RWPE1 (cell line): ENCODE results near the gene TPPP2.

ENCODE experiments used
- CTCF ChIA-PET: fragments of 350-600 bp; sonication (Branson Sonifier 250); formaldehyde crosslinking; extraction: SDS; loops from one replicate; lab custom pipeline; 2021; lab: Yijun Ruan, JAX
- POLR2A ChIA-PET: fragments of 400-600 bp; formaldehyde crosslinking; extraction: SDS; loops from one replicate; lab custom pipeline; 2020; ENCODE audit warnings: antibody characterized with exemption; ENCODE audit not compliant: low non-redundant PET; lab: Yijun Ruan, JAX
- DNase-seq: peaks from one replicate; pipeline ENCODE4 v3.0.0; 2012; ENCODE audit warnings: low spot score
- H3K27ac ChIP-seq: fragments of 450-650 bp; 2 replicates; pipeline ENCODE4 v1.5.1; 2017
- TF ChIP-seq, protein P1 (sequence below): fragments of 450-650 bp; conservative IDR thresholded peaks from 2 replicates; pipeline ENCODE4 v1.5.1; 2017; ENCODE audit warnings: low read depth, mild to moderate bottlenecking

Gene TPPP2

DNA sequence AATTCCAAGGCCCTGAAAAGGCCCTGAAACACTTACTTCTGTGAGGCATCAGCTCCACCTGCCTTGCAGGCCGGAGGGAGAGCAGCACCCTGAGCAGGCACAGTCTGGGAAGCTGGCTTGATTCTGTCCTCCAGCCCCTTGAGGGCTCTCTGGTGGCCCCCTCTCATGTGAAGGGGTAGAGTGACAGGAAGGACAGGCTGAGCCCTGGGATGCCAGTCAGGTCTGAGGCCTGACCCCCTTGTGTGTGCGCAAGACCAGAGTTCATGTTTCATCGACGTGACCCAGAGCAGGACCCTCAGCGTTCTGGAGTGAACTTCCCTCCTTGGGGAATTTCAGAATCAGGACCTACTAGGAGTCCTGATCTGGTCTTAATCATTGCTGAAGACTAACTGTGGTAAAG is 28.9 kb downstream of the TPPP2 start:
- ChIA-PET CTCF (interaction anchor here (1.9 kb wide), 1 partner anchor 44 kb away, joined by 5 read pairs; no protein-coding TSS in a partner anchor), POLR2A (no interaction called here)
- H3K27ac ChIP-seq = no peak overlapping the region
- TF ChIP-seq, protein P1, sequence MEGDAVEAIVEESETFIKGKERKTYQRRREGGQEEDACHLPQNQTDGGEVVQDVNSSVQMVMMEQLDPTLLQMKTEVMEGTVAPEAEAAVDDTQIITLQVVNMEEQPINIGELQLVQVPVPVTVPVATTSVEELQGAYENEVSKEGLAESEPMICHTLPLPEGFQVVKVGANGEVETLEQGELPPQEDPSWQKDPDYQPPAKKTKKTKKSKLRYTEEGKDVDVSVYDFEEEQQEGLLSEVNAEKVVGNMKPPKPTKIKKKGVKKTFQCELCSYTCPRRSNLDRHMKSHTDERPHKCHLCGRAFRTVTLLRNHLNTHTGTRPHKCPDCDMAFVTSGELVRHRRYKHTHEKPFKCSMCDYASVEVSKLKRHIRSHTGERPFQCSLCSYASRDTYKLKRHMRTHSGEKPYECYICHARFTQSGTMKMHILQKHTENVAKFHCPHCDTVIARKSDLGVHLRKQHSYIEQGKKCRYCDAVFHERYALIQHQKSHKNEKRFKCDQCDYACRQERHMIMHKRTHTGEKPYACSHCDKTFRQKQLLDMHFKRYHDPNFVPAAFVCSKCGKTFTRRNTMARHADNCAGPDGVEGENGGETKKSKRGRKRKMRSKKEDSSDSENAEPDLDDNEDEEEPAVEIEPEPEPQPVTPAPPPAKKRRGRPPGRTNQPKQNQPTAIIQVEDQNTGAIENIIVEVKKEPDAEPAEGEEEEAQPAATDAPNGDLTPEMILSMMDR = no peak
- no peak for DNase-seq

DNA sequence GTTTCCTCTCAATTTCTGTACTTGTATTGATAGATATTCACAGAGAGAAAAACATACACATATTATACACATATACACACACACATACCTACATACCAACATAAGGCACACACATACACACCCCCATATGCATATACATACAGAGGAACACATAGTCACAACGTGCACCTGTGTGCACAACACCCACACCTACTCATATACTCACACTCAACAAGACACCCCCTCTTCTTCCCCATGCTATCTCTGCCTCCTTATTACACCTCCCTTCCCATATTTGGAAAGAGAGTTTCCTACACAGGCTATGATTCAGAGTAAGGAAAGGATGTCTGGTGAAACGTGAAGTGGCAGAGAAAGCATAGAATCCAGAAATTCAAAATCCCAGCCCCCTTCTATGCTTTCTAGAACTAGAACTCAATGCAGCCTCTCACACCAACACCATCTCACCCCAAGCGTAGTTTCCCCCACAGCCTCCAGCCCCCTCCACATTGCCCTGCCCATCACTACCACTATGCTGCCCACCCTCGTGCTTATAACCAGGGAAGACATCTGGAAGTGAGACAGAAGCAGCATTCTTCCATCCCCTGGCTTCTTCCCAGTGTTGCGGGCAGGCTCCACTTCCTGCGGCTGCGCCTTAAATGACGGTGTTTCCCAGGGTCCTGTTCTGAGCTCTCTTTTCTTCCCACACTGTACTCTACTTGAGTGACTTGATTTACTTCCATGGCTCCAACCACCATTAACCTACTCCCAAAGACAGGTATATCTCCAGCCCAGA is 30.0 kb downstream of the TPPP2 start:
- TF ChIP-seq, protein P1 = no peak
- no peak for DNase-seq
- no peak overlapping the region for H3K27ac ChIP-seq
- ChIA-PET CTCF (no interaction called here), POLR2A (no interaction called here)

GRCh38 chr14:21060614-21061346 is 30.8 kb downstream of the TPPP2 start:
- ChIA-PET POLR2A (no interaction called here), CTCF (interaction anchor here (0.7 to 1.0 kb wide), 2 partner anchors 10 to 320 kb away, joined by 3 read pairs; no protein-coding TSS in a partner anchor)

GRCh38 chr14:21061347-21061668 is 31.3 kb downstream of the TPPP2 start:
- TF ChIP-seq, protein P1 = no peak
- POLR2A ChIA-PET = no interaction called here
- CTCF ChIA-PET = interaction anchor here (0.6 to 1.0 kb wide), 2 partner anchors 10 to 35 kb away, joined by 3 read pairs; no protein-coding TSS in a partner anchor

More at GRCh38 chr14:21060614-21061346, 30.8 kb downstream of the TPPP2 start:
- no peak overlapping the region for H3K27ac ChIP-seq
- TF ChIP-seq, protein P1 = no peak
- DNase-seq = no peak

GRCh38 chr14:21063479-21063878 is 33.5 kb downstream of the TPPP2 start:
- TF ChIP-seq, protein P1 = no peak
- POLR2A ChIA-PET = no interaction called here
- DNase-seq = no peak
- H3K27ac ChIP-seq = no peak overlapping the region
- CTCF ChIA-PET = no interaction called here

More at GRCh38 chr14:21061347-21061668, 31.3 kb downstream of the TPPP2 start:
- no peak overlapping the region for H3K27ac ChIP-seq
- no peak for DNase-seq

- CTCF ChIA-PET = interaction anchor here (0.6 to 3.0 kb wide), 9 partner anchors 25 to 84 kb away, joined by 3 to 70 read pairs (median 4); partner anchors contain the start of genes RNASE7 and TMEM253
- TF ChIP-seq, protein P1 = no peak
- peak; percentile 36 for DNase-seq
- POLR2A ChIA-PET = no interaction called here
- no peak overlapping the region for H3K27ac ChIP-seq
Observed at GRCh38 chr14:21066882-21067502, 37.0 kb downstream of the TPPP2 start.
